GM19035 (cell line): ENCODE results near the gene OR8A1.
"Not testable (repeated sequence)": the region's sequence is repeated elsewhere in the genome, so short reads cannot be mapped to it uniquely, and the experiment has no call there.

Experiments used
- ATAC-seq: cut with Tn5 transposase; IDR thresholded peaks from one replicate; pipeline ENCODE4 v1.9.1; 2021; ENCODE audit not compliant: unreplicated experiment

OR8A1 gene

GRCh38 chr11:124592627-124593026 lies 22.8 kb downstream of the OR8A1 start:
- ATAC-seq, result no peak

GRCh38 chr11:124595302-124595701 lies 25.5 kb downstream of the OR8A1 start:
- ATAC-seq, result no peak

GRCh38 chr11:124597626-124598025 lies 27.8 kb downstream of the OR8A1 start:
- no peak for ATAC-seq

GRCh38 chr11:124600621-124601320 lies 31.0 kb downstream of the OR8A1 start:
- no peak for ATAC-seq

DNA sequence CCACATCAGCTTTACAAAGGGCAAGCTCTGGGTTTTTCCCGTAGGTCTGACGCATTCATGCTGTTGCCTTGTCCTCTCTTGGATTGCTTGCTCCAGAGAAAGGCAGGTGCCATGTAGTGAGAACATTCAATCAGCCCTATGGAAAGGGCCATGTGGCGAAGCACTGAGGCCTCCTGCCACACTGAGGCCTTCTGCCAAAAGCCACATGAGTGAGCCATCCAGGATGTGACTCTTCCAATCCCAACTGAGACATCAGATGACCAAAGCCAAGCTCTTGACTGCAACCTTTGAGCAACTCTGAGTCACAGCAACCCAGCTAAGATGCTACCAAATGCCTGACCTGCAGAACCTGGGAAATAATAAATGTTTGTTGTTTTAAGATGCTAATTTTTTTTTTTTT lies 32.4 kb downstream of the OR8A1 start:
- ATAC-seq, result no peak

DNA sequence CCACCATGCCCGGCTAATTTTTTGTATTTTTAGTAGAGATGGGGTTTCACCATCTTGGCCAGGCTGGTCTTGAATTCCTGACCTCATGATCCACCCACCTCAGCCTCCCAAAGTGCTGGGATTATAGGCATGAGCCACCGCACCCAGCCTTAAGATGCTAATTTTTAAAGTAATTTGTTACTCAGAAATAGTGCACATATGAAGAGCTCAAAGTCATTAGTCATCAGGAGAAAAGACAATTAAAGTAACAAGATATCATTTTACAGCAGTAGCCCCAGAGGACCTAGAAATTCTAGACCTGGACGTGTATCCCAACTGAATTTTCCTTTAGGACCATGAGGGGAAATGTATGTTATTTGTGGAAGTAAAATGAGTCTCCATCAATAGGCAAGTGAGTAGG lies 32.9 kb downstream of the OR8A1 start:
- ATAC-seq, result not testable (repeated sequence)

- no peak for ATAC-seq
These were observed 35.9 kb downstream of the OR8A1 start for GRCh38 chr11:124605719-124606118.

- no peak for ATAC-seq
These were observed 38.4 kb downstream of the OR8A1 start for GRCh38 chr11:124608147-124608546.

DNA sequence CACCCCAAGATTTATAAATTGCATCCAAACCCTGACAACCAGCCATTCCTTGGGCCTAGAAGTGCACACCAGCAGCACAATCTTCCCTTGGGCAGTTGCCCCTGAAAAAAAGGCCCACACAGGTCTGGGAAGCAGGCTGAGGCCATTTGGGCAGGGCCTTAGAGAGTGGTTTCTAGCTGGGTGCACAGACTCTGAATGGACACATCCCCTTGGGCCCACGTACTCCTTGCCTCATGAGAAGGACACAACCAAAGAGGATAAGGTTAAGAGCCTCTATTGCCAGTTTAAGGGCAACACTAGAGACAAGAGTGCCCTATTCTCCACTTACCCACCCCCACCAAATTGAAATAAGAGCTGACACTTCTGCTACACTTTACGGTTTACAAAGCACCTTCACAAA lies 40.5 kb downstream of the OR8A1 start:
- ATAC-seq, result no peak

DNA sequence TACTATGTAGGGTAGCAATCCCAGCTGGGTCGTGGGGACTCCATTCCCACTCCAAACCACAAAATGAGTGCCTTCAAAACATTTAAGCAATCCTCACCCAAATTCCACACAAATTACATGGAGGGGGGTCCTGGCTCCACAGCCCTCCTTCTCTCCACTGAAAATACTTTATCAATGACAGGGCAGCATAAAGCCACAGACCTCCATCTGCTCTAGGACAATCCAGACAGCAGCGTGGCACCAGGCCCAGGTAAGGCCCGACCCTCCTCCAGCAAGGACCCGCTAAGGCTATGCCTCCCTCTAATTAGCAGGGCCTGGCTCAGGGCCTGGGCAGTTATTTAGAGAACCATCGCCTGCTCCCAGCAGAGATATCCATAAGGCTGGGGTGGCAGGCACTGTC lies 41.3 kb downstream of the OR8A1 start, which contains the start of gene PANX3:
PANX3 (plus strand) TSS at position 365 of the 400 bp plus-strand sequence. CDS start 129 bp downstream, outside the sequence.
- ATAC-seq, result no peak

DNA sequence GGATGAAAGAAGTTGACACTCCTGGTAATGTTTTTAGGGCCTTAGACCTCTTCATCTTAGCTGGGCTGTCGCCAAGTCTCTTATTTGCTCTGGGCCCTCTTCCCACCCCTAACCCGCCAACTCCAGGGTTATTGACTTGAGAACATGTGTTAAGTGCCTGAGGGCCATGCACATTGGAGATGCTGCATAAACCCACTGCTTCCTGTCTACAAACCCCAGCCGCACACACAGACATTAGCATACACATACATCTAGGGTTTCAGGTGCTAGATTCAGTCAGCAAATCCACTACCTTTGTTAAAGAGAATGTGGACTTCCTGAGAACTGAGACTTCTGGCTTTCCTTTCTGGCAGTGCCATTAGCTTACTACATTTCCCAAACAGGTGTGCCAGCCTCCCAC lies 42.2 kb downstream of the OR8A1 start:
- no peak for ATAC-seq

GRCh38 chr11:124612567-124613246 lies 42.9 kb downstream of the OR8A1 start:
- no peak for ATAC-seq

GRCh38 chr11:124618863-124619262 lies 49.1 kb downstream of the OR8A1 start:
- no peak for ATAC-seq
